Dedifferentiated amniotic fluid mesenchymal stem cell (primary cell): ENCODE results near the gene WNT7B.
"Not testable (repeated sequence)": the region's sequence is repeated elsewhere in the genome, so short reads cannot be mapped to it uniquely, and the experiment has no call there.

Source experiments
- DNase-seq: peaks from one replicate; pipeline ENCODE4 v3.0.0-alpha.2; 2016; ENCODE audit errors: extremely low spot score

WNT7B gene

GRCh38 chr22:46008291-46008690, 31.3 kb upstream of the WNT7B start:
- no peak for DNase-seq

- peak; percentile 91 for DNase-seq
Measured at GRCh38 chr22:46007848-46008261, 30.9 kb upstream of the WNT7B start.

GRCh38 chr22:46007003-46007847, 30.3 kb upstream of the WNT7B start:
- DNase-seq: no peak

- DNase-seq: peak; percentile 71
Measured at GRCh38 chr22:46006379-46007002, 29.5 kb upstream of the WNT7B start.

DNA sequence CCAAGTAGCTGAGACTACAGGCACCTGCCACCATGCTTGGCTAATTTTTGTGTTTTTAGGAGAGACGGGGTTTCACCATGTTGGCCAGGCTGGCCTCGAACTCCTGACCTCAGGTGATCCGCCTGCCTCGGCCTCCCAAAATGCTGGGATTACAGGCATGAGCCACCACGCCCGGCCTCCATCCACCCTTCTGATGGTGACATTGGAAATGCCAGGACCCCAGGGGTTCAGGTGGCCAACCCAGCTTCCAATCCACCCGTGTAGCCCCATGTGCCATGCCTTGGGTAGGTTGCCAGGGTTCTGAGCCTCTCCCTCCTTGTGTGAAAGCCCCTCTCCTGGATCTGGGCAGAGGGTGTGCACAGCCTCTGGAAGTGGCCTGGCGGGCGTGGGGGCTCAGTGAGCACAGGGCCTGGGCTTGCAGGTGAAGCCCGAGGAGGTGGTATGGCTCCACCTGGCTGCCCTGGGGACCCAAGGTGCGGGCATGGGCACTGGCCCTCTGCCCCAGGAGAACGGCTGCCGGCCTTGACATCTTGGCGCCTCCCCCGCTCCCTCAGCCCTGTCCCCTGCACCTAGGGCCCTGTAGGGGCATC, 28.2 kb upstream of the WNT7B start:
- DNase-seq: not testable (repeated sequence)

- DNase-seq: no peak
Measured at GRCh38 chr22:46004105-46004866, 27.3 kb upstream of the WNT7B start.

DNA sequence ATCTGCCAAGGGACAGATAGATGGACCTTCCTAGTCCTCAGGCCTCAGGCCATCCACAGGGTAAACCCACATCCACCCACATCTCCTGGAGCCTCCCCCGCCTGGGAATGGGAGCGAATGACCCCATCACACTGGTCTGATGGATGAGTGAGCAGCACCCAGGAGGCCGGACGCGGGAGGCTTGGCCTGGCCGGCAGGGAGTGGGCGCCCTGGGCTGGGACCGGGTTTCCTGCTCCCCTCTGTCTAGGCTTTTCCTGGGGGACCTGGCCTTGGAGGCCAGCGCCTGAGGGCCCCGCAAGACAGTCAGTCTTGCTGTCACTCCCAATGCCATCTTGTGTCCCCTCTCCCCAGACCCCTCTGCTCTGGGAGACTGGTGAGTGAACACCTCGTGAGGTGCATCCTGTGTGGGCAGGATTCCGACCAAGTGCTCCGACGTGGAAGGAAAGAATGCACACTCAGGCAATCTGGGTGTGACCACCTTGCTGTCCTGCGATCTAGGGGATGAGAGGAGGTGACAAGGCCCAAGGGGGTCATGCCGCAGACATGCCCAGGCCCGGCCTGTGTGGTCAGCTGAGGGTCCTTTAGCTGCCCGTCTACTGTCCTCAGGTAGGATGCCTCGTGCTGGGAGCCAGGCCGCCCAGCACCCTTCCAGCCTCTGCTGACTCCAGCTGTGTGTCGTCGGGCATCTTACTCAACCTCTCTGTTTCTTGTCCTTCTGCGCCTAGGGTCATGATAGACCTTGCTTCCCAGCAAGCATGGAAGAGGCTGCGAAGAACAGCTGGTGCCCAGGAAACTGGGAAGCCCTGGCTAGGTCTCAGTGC, 26.5 kb upstream of the WNT7B start:
- DNase-seq: no peak

GRCh38 chr22:46002757-46003270, 25.9 kb upstream of the WNT7B start:
- DNase-seq: peak; percentile 63

DNA sequence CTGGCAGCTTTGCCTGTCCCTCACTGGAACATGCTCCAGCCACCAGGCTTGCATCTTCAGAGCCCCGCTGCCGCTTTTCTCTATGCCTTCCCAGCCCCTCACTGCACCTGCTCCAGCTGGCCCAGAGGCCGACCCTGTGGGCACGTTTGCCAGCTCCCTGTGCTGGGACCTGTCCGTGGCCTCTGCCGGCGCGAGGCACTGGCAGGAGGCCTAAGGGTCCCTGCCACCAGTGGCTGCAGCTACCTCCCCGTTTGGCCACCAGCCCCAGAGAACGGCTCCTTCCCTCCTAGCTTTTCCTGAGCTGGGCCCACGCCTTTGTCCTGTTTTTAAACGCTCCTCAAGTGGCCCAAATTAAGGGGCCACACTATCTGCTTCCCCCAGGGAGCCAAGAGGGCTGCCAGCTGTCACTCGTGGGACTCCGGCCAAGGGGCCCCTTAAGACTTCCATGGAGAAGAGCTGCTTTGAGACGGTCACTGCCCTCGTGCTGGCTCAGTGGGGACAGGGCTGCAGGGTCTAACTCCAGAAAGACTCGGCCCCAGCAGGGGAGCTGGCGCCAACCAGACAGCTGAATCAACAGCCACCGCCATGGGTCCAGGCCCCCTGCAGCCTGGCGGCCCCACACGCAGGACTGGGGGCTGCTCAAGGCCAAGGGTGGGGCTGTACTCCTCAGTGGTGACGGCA, 24.6 kb upstream of the WNT7B start:
- no peak for DNase-seq

- no peak for DNase-seq
Measured at GRCh38 chr22:46001046-46001425, 24.1 kb upstream of the WNT7B start.

DNA sequence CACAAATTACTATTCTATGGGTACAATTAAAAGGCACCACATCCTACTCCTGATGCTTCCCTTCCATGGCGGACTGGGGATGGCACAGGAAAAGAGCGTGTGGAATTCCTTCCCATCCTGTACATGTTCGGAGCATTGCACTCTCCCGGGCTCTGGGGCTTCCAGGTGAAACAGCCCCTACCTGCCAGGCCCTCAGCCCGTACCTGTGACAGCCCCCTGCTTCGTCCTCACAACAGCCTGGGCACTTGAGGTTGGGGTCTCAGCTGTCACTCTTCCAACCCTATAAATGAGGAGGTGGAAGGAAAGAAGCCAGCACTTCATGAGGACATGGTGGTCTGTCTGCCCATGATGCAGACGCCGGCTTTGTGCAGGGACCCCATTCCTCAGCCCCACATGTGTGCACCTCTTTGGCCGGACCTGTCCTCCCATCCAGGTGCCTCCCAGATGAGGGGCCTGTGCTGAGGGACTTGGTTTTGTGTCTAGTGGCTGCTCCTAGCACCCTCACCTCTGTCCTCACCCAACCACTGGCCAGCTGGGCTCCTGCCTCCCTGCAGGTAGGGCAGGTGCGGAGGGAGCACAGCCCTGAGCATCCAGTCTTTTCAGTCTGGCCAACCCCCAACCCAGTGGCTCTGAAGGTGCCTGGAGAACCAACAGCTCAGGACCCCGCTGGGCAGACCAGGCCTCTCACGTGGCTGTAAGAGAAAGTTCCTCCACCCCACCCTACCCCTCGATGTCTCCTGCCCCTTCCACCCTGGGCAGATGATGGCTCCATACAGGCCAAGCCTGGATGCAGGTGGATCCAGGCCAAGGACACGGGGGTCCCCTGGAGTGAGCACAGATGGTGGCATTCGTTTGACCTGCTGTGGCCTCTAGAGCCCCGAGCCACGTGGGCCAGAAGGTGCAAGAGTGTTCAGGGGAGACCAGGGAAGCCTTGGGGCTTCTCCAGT, 23.4 kb upstream of the WNT7B start:
- no peak for DNase-seq

- DNase-seq: no peak
Measured at GRCh38 chr22:45999379-45999971, 22.5 kb upstream of the WNT7B start.

- no peak for DNase-seq
Measured at GRCh38 chr22:45998638-45999378, 21.8 kb upstream of the WNT7B start.

GRCh38 chr22:45997777-45998637, 21.0 kb upstream of the WNT7B start:
- DNase-seq: no peak

DNA sequence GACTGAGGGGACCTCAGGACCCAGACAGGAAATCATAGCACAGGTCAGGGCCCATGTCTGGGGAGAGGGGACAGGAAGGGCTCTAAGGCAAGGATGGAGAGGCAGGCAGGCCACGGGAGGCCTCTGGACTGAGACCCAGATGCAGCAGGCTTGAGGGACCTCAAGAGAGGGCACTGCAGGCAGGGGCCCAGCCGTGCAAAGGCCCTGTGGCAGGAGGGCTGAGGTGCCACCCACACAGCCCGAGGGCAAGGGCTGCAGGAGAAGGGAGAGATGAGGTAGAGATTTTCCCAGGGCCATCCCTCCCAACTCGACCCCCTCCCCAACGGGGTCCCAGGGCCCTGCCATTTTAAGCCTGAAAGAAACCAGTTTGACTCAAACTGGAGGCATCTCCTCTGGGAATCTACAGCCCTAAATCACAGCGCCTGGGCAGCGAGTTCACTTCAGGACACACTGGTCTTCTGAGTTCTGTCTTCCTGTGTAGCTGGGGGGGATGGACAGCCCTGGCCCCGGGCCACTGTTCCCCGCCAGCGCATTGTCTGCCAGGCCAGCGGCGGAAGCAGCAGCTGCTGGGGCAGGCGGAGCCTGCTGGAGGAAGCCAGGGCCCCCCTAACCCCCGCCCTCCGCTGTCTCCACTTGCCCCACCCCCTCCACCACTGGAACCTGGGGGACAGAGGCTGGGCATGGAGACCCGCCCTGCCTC, 20.3 kb upstream of the WNT7B start:
- DNase-seq: peak; percentile 78

GRCh38 chr22:45996241-45997076, 19.5 kb upstream of the WNT7B start:
- no peak for DNase-seq
